OCI-LY7 (cell line): ENCODE data around the gene DHX34. TPM values are rescaled to one million over a fixed set of nuclear protein-coding genes. Genes with fewer than 3 reads are reported as not detected.
"Not testable (repeated sequence)": the region's sequence is repeated elsewhere in the genome, so short reads cannot be mapped to it uniquely, and the experiment has no call there.

Source experiments
- BruUV-seq: library from RNA; stranded (reverse); fragments of 400-500 nt; replicated peaks from 2 replicates; lab custom pipeline; 2021; lab: Mats Ljungman, UMichigan
- CTCF ChIA-PET: fragments of 300-600 bp; sonication (Branson Sonifier 250); formaldehyde crosslinking; loops from one replicate; lab custom pipeline; 2022; ENCODE audit warnings: antibody characterized with exemption; ENCODE audit not compliant: unreplicated experiment; lab: Charles Lee
- POLR2A ChIA-PET: fragments of 300-600 bp; sonication (Branson Sonifier 250); formaldehyde crosslinking; loops from one replicate; lab custom pipeline; 2022; ENCODE audit warnings: antibody characterized with exemption; lab: Charles Lee
- DNase-seq: peaks from one replicate; pipeline ENCODE4 v3.0.0-alpha.2; 2015; ENCODE audit warnings: low spot score
- H2AFZ ChIP-seq: fragments of 200-600 bp; sonication (generic), shearing (Covaris generic); 2 replicates; pipeline ENCODE4 v1.6.1; 2014; ENCODE audit warnings: mild to moderate bottlenecking, antibody characterized with exemption, low read length, moderate library complexity
- H3K27ac ChIP-seq: fragments of 200-600 bp; sonication (generic); 2 replicates; pipeline ENCODE4 v1.5.1; 2014; ENCODE audit warnings: mixed run types, low read depth, mild to moderate bottlenecking, moderate library complexity, low read length, inconsistent platforms; ENCODE audit not compliant: poor library complexity, severe bottlenecking
- H3K36me3 ChIP-seq: fragments of 200-600 bp; sonication (generic); 2 replicates; pipeline ENCODE4 v1.6.1; 2014; ENCODE audit warnings: mild to moderate bottlenecking, antibody characterized with exemption, low read length, moderate library complexity, mixed read lengths; ENCODE audit not compliant: insufficient read depth
- H3K4me1 ChIP-seq: fragments of 200-600 bp; sonication (generic); 2 replicates; pipeline ENCODE4 v1.5.1; 2014; ENCODE audit warnings: mild to moderate bottlenecking, low read length; ENCODE audit not compliant: insufficient read depth, poor library complexity, severe bottlenecking
- H3K4me2 ChIP-seq: fragments of 200-600 bp; sonication (generic); 2 replicates; pipeline ENCODE4 v1.6.1; 2014; ENCODE audit warnings: mild to moderate bottlenecking, low read length
- H3K4me3 ChIP-seq: fragments of 200-600 bp; sonication (generic); 2 replicates; pipeline ENCODE4 v1.5.1; 2014; ENCODE audit warnings: mild to moderate bottlenecking, low read depth, low read length; ENCODE audit not compliant: poor library complexity, severe bottlenecking
- H3K79me2 ChIP-seq: fragments of 200-600 bp; sonication (generic); 2 replicates; pipeline ENCODE4 v1.6.1; 2016; ENCODE audit warnings: low read depth, mild to moderate bottlenecking, low read length, moderate library complexity, mixed read lengths; ENCODE audit not compliant: insufficient read depth
- H3K9me2 ChIP-seq: fragments of 200-600 bp; sonication (generic); 2 replicates; pipeline ENCODE4 v1.6.1; 2016; ENCODE audit warnings: mild to moderate bottlenecking, low read length, mixed read lengths; ENCODE audit not compliant: insufficient read depth
- H3K9me3 ChIP-seq: fragments of 200-600 bp; sonication (generic); 2 replicates; pipeline ENCODE4 v1.6.1; 2014; ENCODE audit warnings: mild to moderate bottlenecking, mixed run types, low read length, mixed read lengths
- H4K20me1 ChIP-seq: fragments of 200-600 bp; sonication (generic); 2 replicates; pipeline ENCODE4 v1.6.1; 2014; ENCODE audit warnings: mild to moderate bottlenecking, antibody characterized with exemption, low read length, moderate library complexity, mixed read lengths; ENCODE audit not compliant: insufficient read depth
- CTCF ChIP-seq: fragments of 200-600 bp; sonication (generic); conservative IDR thresholded peaks from 2 replicates; pipeline ENCODE4 v1.5.1; 2014; ENCODE audit warnings: mild to moderate bottlenecking, antibody characterized with exemption, low read length, moderate library complexity, mixed read lengths
- EZH2phosphoT487 ChIP-seq: fragments of 200-600 bp; sonication (generic); IDR thresholded peaks from 2 replicates; pipeline ENCODE4 v1.6.1; 2018; ENCODE audit warnings: low read depth, borderline replicate concordance, mild to moderate bottlenecking, mixed run types, antibody characterized with exemption, low read length, moderate library complexity, mixed read lengths
- intact Hi-C: fragments of 100-400 bp; cut with micrococcal nuclease; formaldehyde crosslinking; loops from one replicate; pipeline ENCODE4 v1.10.0; 2022; ENCODE audit not compliant: unreplicated experiment
- total RNA-seq, 2 experiments: library from RNA; depleted of rRNA in 1 of 2; stranded (reverse); fragments of >200 nt in 1 of 2; shearing (Covaris generic) in 1 of 2; gene quantifications; 2 replicates each; pipeline ENCODE4 v1.2.3, GENCODE V29; 2014 to 2022

The DHX34 gene
- total RNA-seq, 2 experiments from 2014 or later: 19.7 to 32.2 TPM

GRCh38 chr19:47363758-47364531, 14.8 kb downstream of the DHX34 start:
- H3K9me3 ChIP-seq: no peaks in the 10 kb centered on the region
- intact Hi-C loops: no loop called here
- no peaks in the 10 kb centered on the region for H3K79me2 ChIP-seq
- H3K4me2 ChIP-seq: no peak overlapping the region
- H2AFZ ChIP-seq: no peak overlapping the region
- no TSS peak for BruUV-seq
- DNase-seq: no peak
- no peak overlapping the region for H3K4me3 ChIP-seq
- TF ChIP-seq EZH2phosphoT487 (no peak), CTCF (no peak)
- H4K20me1 ChIP-seq: no peaks in the 10 kb centered on the region
- H3K27ac ChIP-seq: no peak overlapping the region
- peaks cover 76% of the 10 kb centered on the region for H3K36me3 ChIP-seq
- ChIA-PET CTCF (no interaction called here), POLR2A (interaction anchor here (1.2 kb wide), 1 partner anchor 15 kb away, joined by 3 read pairs; the partner anchor contains the start of gene DHX34)
- H3K9me2 ChIP-seq: no peaks in the 10 kb centered on the region
- no peaks in the 10 kb centered on the region for H3K4me1 ChIP-seq

GRCh38 chr19:47365455-47365854, 16.3 kb downstream of the DHX34 start:
- intact Hi-C loops, H3K4me3 ChIP-seq, H3K27ac ChIP-seq, H4K20me1 ChIP-seq, H3K4me2 ChIP-seq, BruUV-seq, POLR2A ChIA-PET, CTCF ChIA-PET, DNase-seq, H3K4me1 ChIP-seq, H3K79me2 ChIP-seq, H2AFZ ChIP-seq, H3K9me3 ChIP-seq, H3K9me2 ChIP-seq: not testable (repeated sequence)
- H3K36me3 ChIP-seq: peaks cover 76% of the 10 kb centered on the region

GRCh38 chr19:47370045-47370611, 21.0 kb downstream of the DHX34 start:
- BruUV-seq: no TSS peak
- TF ChIP-seq CTCF: no peak
- TF ChIP-seq EZH2phosphoT487: no peak
- Histone ChIP-seq H3K79me2 (no peaks in the 10 kb centered on the region), H2AFZ (no peak overlapping the region), H3K9me3 (no peaks in the 10 kb centered on the region), H3K4me1 (no peaks in the 10 kb centered on the region), H3K4me3 (no peak overlapping the region), H3K4me2 (no peak overlapping the region), H3K9me2 (no peaks in the 10 kb centered on the region), H3K36me3 (peaks cover 78% of the 10 kb centered on the region), H3K27ac (no peak overlapping the region), H4K20me1 (no peaks in the 10 kb centered on the region)
- no peak for DNase-seq
- POLR2A ChIA-PET: no interaction called here
- CTCF ChIA-PET: no interaction called here
- intact Hi-C loops: no loop called here
